Spleen (tissue), 11 donors: Measurements from ENCODE around the gene STON1. TPM values are rescaled to one million over a fixed set of nuclear protein-coding genes. Genes with fewer than 3 reads are reported as not detected.
"Not testable (repeated sequence)": the region's sequence is repeated elsewhere in the genome, so short reads cannot be mapped to it uniquely, and the experiment has no call there.

Experiments used
- DNase-seq: peaks from one replicate; pipeline ENCODE4 v3.0.0-alpha.2; 2020
- H3K27ac ChIP-seq, 8 donors: fragments of 200-600 bp; sonication (generic) in 7 of 8; 1 replicate in 4 of 8; 2 replicates in 4 of 8; pipeline versions ENCODE4 v1.5.0 to v1.8.0; 2016 to 2021; ENCODE audit warnings: inconsistent platforms in 4 of 8, mild to moderate bottlenecking in 4 of 8, moderate library complexity in 1 of 8
- H3K27me3 ChIP-seq, 7 donors: fragments of 200-600 bp; sonication (generic) in 6 of 7; replicated peaks in 1 of 7; 1 replicate in 4 of 7; 2 replicates in 3 of 7; pipeline versions ENCODE4 v1.5.0 to v1.8.0; 2016 to 2021; ENCODE audit warnings: inconsistent platforms in 3 of 7, mild to moderate bottlenecking in 1 of 7
- H3K36me3 ChIP-seq, 6 donors: fragments of 200-600 bp; sonication (generic) in 5 of 6; 1 replicate in 4 of 6; 2 replicates in 2 of 6; pipeline versions ENCODE4 v1.5.0 to v1.8.0; 2016 to 2021; ENCODE audit warnings: inconsistent platforms in 2 of 6
- H3K4me1 ChIP-seq, 6 donors: fragments of 200-600 bp; sonication (generic) in 5 of 6; 1 replicate in 3 of 6; 2 replicates in 3 of 6; pipeline versions ENCODE4 v1.5.0 to v1.8.0; 2016 to 2021; ENCODE audit warnings: inconsistent platforms in 3 of 6
- H3K4me3 ChIP-seq, 8 donors: fragments of 200-600 bp; sonication (generic) in 7 of 8; 1 replicate in 4 of 8; 2 replicates in 4 of 8; pipeline versions ENCODE4 v1.5.0 to v1.8.0; 2016 to 2021; ENCODE audit warnings: inconsistent platforms in 4 of 8, mild to moderate bottlenecking in 4 of 8, moderate library complexity in 2 of 8
- H3K9me3 ChIP-seq, 8 donors: fragments of 200-600 bp; sonication (generic) in 7 of 8; 1 replicate in 4 of 8; 2 replicates in 4 of 8; pipeline versions ENCODE4 v1.5.0 to v1.8.0; 2016 to 2021; ENCODE audit warnings: inconsistent platforms in 4 of 8
- CTCF ChIP-seq, 11 experiments: fragments of 200-600 bp in 7 of 11; fragments of 450-650 bp in 4 of 11; sonication (generic) in 4 of 11; IDR thresholded peaks in 8 of 11; conservative IDR thresholded peaks in 3 of 11; 1 replicate in 7 of 11; 2 replicates in 4 of 11; pipeline versions ENCODE4 v1.4.0 to v1.8.0; 2016 to 2021; ENCODE audit warnings: antibody characterized with exemption in 11 of 11, inconsistent platforms in 4 of 11, mild to moderate bottlenecking in 1 of 11
- POLR2A ChIP-seq, 3 donors: fragments of 450-650 bp; IDR thresholded peaks; one replicate each; pipeline ENCODE4 v1.5.1; 2017; ENCODE audit warnings: antibody characterized with exemption in 3 of 3, mild to moderate bottlenecking in 1 of 3
- POLR2AphosphoS5 ChIP-seq, 3 donors: sonication (generic); formaldehyde crosslinking; IDR thresholded peaks; one replicate each; pipeline ENCODE4 v1.5.1; 2017; ENCODE audit warnings: antibody characterized with exemption in 3 of 3
- WGBS, 5 donors: extraction: QIAGEN DNeasy Blood & Tissue Kit in 3 of 5; methylation state at CpG; one replicate each; pipeline versions ENCODE4 v1.1.5 to v1.1.7; 2013 to 2018; 5-methylcytosine and 5-hydroxymethylcytosine counted together
- intact Hi-C: fragments of 100-400 bp; cut with DNase I; formaldehyde crosslinking; loops from one replicate; pipeline ENCODE4 v1.15.0; 2023; ENCODE audit warnings: low total_unique reads
- polyA plus RNA-seq, 3 donors: library from polyadenylated mRNA; stranded (reverse); fragments of 200-250 nt; gene quantifications; one replicate each; pipeline ENCODE4 v1.2.1, GENCODE V29; 2013
- total RNA-seq, 7 donors: library from RNA; depleted of rRNA in 3 of 7; stranded (reverse); fragments of >200 nt in 3 of 7; fragmentation: NEBNext Ultra II Directional in 4 of 7; extraction: Animal tissue kit (Norgen Biotek cat#: 25700) in 4 of 7; gene quantifications; one replicate each; pipeline versions ENCODE4 v1.1.0 to v1.2.1, GENCODE V29; 2016 to 2021
- donor health status: healthy with polysubstance abuse.
- donor health status: DM: no; HTN: no; CAD: no; lungs with moderate emphysema.
- donor health status: DM: no; HTN: no; CAD: no.
- donor health status: Bipolar disorder and iron deficiency.
- donor health status: healthy.
- donor health status: DM: no; HTN: no; CAD: no.
- donor health status: DM: yes; HTN: yes; CAD: no.

Gene STON1
- total and polyA plus RNA-seq, 10 donors = 2.1 to 31.0 (median 20.4) TPM

GRCh38 chr2:48605482-48606175, 75.7 kb downstream of the STON1 start:
- no peaks in the 10 kb centered on the region for H3K9me3 ChIP-seq
- intact Hi-C loops = no loop called here
- H3K36me3 ChIP-seq = no peaks in the 10 kb centered on the region
- DNase-seq = no peak
- H3K4me3 ChIP-seq = no peak overlapping the region
- H3K27me3 ChIP-seq = peaks cover 0 to under 1% (median 0%) of the 10 kb centered on the region in 7 donors
- 68 to 84% (median 78%) methylated on average over 5 of the region's 5 CpGs for WGBS, 5 donors
- no peak for TF ChIP-seq POLR2AphosphoS5 (IDR thresholded peaks at IDR 0.05)
- no peak for TF ChIP-seq POLR2A (IDR thresholded peaks at IDR 0.05)
- TF ChIP-seq CTCF (IDR thresholded peaks at IDR 0.05 in 8 of 11, conservative IDR thresholded peaks at IDR 0.05 in 3 of 11) = no peak
- H3K4me1 ChIP-seq = no peaks in the 10 kb centered on the region
- H3K27ac ChIP-seq = no peak overlapping the region

DNA sequence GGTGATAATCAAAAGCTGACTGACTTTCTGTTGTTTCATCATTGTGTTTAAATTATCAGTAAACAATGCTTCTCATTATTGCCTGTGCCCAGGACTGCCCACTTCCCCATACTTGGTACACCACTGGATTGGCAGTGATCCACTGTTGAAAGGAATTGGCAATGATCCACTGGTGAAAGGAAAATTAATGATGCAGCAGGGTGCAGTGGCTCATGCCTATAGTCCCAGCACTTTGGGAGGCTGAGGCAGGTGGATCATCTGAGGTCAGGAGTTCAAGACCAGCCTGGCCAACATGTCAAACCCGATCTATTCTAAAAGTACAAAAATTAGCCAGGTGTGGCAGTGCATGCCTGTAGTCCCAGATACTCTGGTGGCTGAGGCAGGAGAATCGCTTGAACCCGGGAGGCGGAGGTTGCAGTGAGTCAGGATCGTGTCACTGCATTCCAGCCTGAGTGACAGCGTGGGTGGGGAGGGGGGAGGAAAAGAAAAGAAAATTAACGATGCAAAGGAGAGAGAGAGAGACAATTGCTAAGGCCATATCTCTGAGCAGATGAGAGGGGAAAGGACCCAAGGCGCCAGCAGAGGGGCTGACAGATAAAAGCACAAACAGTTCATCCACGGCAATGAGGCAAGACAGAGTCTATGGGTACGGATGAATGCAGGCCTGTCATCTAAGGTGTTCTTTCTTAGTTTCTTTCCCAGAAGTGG, 77.5 kb downstream of the STON1 start:
- Histone ChIP-seq H3K9me3 (no peaks in the 10 kb centered on the region), H3K4me3 (no peak overlapping the region), H3K4me1 (no peaks in the 10 kb centered on the region), H3K36me3 (no peaks in the 10 kb centered on the region), H3K27ac (no peak overlapping the region), H3K27me3 (peaks cover 0 to 4% (median 0%) of the 10 kb centered on the region in 7 donors)
- no peak for DNase-seq
- TF ChIP-seq POLR2A (IDR thresholded peaks at IDR 0.05) (no peak), CTCF (IDR thresholded peaks at IDR 0.05 in 8 of 11, conservative IDR thresholded peaks at IDR 0.05 in 3 of 11) (no peak), POLR2AphosphoS5 (IDR thresholded peaks at IDR 0.05) (no peak)
- WGBS, 5 donors = 70 to 88% (median 86%) methylated on average over 10 of the region's 10 CpGs
- intact Hi-C loops = no loop called here

GRCh38 chr2:48613211-48613610, 83.3 kb downstream of the STON1 start:
- H3K27ac ChIP-seq = no peak overlapping the region
- 80 to 89% (median 83%) methylated on average over 2 of the region's 2 CpGs for WGBS, 5 donors
- peaks cover 0 to 4% (median 0%) of the 10 kb centered on the region in 7 donors for H3K27me3 ChIP-seq
- no peaks in the 10 kb centered on the region for H3K36me3 ChIP-seq
- no peak for TF ChIP-seq CTCF (IDR thresholded peaks at IDR 0.05 in 8 of 11, conservative IDR thresholded peaks at IDR 0.05 in 3 of 11)
- TF ChIP-seq POLR2A (IDR thresholded peaks at IDR 0.05) = no peak
- TF ChIP-seq POLR2AphosphoS5 (IDR thresholded peaks at IDR 0.05) = no peak
- H3K4me3 ChIP-seq = no peak overlapping the region
- no peak for DNase-seq
- intact Hi-C loops = no loop called here
- no peaks in the 10 kb centered on the region for H3K4me1 ChIP-seq
- peaks cover 0 to 4% (median 0%) of the 10 kb centered on the region in 8 donors for H3K9me3 ChIP-seq

- DNase-seq, H3K27me3 ChIP-seq, H3K27ac ChIP-seq, H3K36me3 ChIP-seq, H3K9me3 ChIP-seq, H3K4me3 ChIP-seq, H3K4me1 ChIP-seq, intact Hi-C loops: not testable (repeated sequence)
- WGBS, 5 donors = 94 to 100% (median 95%) methylated on average over 4 to 35 of the region's 35 CpGs
Measured at GRCh38 chr2:48614581-48614980, 84.6 kb downstream of the STON1 start.
